Measurements from ENCODE around the gene BCAS3.

BCAS3 gene

DNA sequence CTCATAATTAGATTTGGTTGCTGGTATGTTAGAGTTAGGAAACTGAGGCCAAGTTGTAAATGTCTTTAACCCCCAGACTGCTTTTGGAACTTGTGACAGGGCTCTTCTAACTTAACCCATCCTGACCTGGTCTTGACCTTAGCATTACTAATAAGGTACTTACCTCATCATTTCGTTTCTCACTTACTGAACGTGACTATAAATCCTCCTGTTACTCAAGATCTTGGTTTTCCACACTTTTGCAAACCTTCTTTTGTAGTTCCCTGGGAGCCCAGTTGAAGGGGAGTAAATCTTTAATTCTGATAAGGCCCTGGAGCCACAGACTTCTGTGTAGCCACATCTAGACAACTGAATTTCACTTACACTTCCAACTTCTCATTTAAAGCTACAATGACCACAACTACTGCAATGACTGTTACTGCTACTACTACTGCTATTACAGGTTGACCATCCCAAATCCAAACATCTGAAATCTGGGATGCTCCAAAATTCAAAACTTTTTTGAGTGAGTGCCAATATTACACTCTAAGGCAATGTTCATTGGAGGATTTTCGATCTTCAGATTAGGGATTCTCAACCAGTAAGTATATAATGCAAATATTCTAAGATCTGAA is 473.1 kb downstream of the BCAS3 start:
- no peak overlapping the region for H3K27ac ChIP-seq
- no peak for DNase-seq (ENCODE audit: low spot score)
- TF ChIP-seq, protein P1, sequence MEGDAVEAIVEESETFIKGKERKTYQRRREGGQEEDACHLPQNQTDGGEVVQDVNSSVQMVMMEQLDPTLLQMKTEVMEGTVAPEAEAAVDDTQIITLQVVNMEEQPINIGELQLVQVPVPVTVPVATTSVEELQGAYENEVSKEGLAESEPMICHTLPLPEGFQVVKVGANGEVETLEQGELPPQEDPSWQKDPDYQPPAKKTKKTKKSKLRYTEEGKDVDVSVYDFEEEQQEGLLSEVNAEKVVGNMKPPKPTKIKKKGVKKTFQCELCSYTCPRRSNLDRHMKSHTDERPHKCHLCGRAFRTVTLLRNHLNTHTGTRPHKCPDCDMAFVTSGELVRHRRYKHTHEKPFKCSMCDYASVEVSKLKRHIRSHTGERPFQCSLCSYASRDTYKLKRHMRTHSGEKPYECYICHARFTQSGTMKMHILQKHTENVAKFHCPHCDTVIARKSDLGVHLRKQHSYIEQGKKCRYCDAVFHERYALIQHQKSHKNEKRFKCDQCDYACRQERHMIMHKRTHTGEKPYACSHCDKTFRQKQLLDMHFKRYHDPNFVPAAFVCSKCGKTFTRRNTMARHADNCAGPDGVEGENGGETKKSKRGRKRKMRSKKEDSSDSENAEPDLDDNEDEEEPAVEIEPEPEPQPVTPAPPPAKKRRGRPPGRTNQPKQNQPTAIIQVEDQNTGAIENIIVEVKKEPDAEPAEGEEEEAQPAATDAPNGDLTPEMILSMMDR (IDR thresholded peaks at IDR 0.05): no peak
- H3K4me3 ChIP-seq: no peak overlapping the region

DNA sequence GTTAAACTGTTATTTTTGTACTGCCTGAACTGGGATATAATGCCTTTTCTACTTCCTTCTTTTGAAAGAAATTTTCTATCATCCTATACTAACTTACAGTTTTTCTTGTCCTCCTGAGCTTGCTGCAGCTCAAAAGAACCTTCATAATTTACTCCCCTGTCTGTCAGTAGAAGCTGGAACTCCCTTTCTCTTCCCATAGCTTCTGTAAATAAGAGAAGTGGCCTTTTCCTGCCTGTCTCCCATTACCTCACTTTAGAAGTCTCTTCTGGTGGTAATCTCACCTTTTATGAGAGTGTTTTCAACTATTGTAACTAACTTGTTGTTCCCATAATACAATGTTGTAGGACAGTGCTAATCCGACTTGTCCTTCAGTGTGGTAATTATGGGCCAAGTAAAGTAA is 475.2 kb downstream of the BCAS3 start:
- TF ChIP-seq, protein P1 (IDR thresholded peaks at IDR 0.05): no peak
- Histone ChIP-seq H3K27ac (no peak overlapping the region), H3K4me3 (no peak overlapping the region)
- no peak for DNase-seq (ENCODE audit: low spot score)

DNA sequence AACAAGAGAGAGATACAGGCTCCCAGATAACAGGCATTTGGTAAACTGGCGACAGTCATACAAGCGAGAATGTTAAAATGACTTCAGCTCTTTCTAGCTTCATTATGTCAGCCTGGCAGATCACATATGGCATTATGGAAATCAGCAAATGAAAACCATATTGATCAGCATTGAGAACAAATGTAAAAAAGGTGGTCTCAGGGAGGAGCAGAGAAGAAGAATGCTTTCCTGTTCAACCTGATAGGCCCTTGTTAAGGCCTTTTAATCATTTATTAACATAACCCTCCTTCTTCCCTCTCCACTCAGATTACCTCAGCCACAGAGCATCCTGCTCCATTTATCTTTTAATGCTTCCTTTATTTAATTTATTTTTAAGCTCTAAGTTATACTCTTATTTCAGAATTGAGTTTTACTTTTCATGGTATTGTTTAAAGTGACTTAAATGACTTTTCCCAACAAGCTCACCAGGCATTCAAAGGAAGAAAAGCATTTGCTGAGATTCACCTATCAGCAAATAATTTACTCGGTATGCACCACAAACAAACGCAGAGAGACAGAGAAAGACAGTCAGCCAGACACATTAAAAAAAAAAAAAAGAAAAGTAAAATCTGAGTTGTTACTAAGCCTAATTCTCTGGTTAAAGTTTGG is 478.1 kb downstream of the BCAS3 start:
- DNase-seq (ENCODE audit: low spot score): no peak
- H3K27ac ChIP-seq: no peak overlapping the region
- TF ChIP-seq, protein P1 (IDR thresholded peaks at IDR 0.05): no peak
- no peak overlapping the region for H3K4me3 ChIP-seq

DNA sequence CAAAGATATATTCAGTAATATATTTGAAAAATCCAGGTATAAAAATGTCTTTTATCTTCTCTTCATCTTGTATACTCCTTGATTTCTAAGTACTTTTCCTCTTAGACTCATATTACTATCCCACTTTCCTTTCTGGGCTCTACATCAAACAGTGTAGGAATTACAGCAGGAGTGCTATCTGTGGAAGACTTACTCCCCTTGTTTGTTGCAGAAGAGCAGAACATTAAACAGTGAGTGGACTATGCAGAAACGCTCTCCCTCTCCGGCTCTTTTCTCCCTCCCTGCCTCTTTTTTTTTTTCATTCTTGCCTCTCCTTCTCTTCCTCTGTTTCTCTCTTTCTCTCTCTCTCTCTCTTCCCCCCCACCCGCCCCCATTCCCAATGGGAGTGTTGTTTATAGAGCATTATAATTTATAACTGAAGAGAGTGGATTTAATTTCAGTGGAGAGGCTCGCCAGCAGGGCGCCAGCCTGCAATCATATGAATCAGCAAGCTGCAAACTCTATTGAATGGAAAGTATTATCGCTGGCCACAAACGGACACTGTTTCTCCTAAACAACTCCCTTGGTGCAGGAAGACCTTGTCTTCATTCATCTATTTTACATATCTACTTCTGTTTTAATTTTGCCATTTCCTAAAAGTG is 479.7 kb downstream of the BCAS3 start:
- DNase-seq (ENCODE audit: low spot score): no peak
- H3K4me3 ChIP-seq: peak overlapping the region; percentile 45
- peak overlapping the region; percentile 34 to 59 for H3K27ac ChIP-seq
- TF ChIP-seq, protein P1 (IDR thresholded peaks at IDR 0.05): no peak

DNA sequence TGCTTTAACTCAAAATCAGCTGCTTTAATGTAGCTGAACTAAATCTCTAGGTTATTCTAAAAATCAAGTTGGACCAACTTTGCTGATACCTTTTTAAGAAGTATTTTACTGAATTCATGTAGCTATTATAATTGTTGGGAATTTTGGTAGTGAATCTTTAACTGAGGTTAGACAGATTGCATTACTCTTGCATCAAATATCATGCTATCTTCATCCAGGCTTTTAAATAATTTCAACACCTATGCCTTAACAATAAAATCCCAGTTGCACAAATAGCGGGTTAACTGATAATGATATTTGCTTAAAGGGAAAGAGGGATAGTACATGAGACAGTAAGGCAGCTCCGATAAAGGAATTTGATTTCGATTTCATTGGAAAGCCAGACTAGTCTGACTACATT is 480.7 kb downstream of the BCAS3 start:
- H3K27ac ChIP-seq: peak overlapping the region; percentile 15 to 59
- no peak for DNase-seq (ENCODE audit: low spot score)
- TF ChIP-seq, protein P1 (IDR thresholded peaks at IDR 0.05): no peak
- H3K4me3 ChIP-seq: peak overlapping the region; percentile 37

DNA sequence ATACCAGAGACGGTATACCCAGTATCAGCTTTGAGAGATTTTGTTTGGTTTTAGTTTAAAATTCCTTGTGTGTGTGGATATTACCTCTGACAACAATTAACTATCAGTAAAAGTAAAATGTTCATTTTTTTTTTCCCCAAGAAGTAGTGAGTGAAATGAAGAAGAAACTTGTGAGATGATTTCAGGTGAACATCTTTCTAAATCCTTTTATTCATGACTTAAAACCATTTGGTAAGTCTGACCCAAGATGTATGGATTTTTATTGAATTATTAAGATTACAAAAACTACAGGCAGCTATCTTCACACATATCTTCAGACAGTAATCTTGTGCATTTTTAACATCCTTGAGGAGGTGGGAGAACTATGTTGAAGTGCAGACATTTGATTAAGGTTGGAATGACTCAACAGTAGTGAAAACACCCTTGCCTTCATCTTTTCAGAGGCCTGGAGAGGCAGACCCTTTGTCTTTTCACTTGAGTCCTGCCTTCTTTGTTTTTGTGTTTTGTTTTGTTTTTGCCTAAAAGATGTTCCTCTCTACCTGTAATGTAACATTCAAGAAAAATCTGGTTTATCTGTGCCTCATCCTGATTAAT is 481.7 kb downstream of the BCAS3 start:
- TF ChIP-seq, protein P1 (IDR thresholded peaks at IDR 0.05): no peak
- H3K27ac ChIP-seq: no peak overlapping the region
- H3K4me3 ChIP-seq: peak overlapping the region; percentile 37
- DNase-seq (ENCODE audit: low spot score): no peak
